Liver (tissue), 9 donors: ENCODE measurements around the gene DOK1. TPM values are rescaled to one million over a fixed set of nuclear protein-coding genes. Genes with fewer than 3 reads are reported as not detected.
A peak's percentile ranks its signal among the peaks of the same experiment; 100 is the strongest.

ENCODE experiments used
- DNase-seq: peaks from one replicate; pipeline ENCODE4 v3.0.0-alpha.2; 2017; ENCODE audit warnings: low spot score
- H3K27ac ChIP-seq, 2 donors: one replicate each; pipeline ENCODE4 v1.7.0; 2013; ENCODE audit warnings: inconsistent platforms in 2 of 2, low read length in 2 of 2, control low read depth in 1 of 2, low read depth in 1 of 2, mild to moderate bottlenecking in 1 of 2
- H3K27me3 ChIP-seq, 4 donors: one replicate each; pipeline versions ENCODE4 v1.6.1 to v1.7.0; 2013; ENCODE audit warnings: low read length in 3 of 4, inconsistent platforms in 1 of 4, mild to moderate bottlenecking in 1 of 4, moderate library complexity in 1 of 4; ENCODE audit not compliant: control insufficient read depth in 4 of 4, insufficient read depth in 4 of 4
- H3K36me3 ChIP-seq, 4 donors: one replicate each; pipeline versions ENCODE4 v1.6.1 to v1.7.0; 2013; ENCODE audit warnings: low read length in 3 of 4, mild to moderate bottlenecking in 3 of 4, low read depth in 1 of 4, moderate library complexity in 1 of 4; ENCODE audit not compliant: control insufficient read depth in 4 of 4, insufficient read depth in 3 of 4
- H3K4me1 ChIP-seq, 4 donors: one replicate each; pipeline versions ENCODE4 v1.6.1 to v1.7.0; 2013; ENCODE audit warnings: low read length in 3 of 4, mild to moderate bottlenecking in 3 of 4, moderate library complexity in 1 of 4; ENCODE audit not compliant: control insufficient read depth in 4 of 4, insufficient read depth in 4 of 4
- H3K4me3 ChIP-seq, 3 donors: one replicate each; pipeline versions ENCODE4 v1.6.1 to v1.7.0; 2013; ENCODE audit warnings: low read length in 3 of 3, control low read depth in 1 of 3, low read depth in 1 of 3, mild to moderate bottlenecking in 1 of 3
- H3K9ac ChIP-seq, 2 donors: one replicate each; pipeline ENCODE4 v1.7.0; 2013; ENCODE audit warnings: low read length in 2 of 2, mild to moderate bottlenecking in 2 of 2, moderate library complexity in 2 of 2, control low read depth in 1 of 2, low read depth in 1 of 2
- H3K9me3 ChIP-seq, 4 donors: one replicate each; pipeline versions ENCODE4 v1.6.1 to v1.7.0; 2013; ENCODE audit warnings: low read length in 3 of 4; ENCODE audit not compliant: control insufficient read depth in 4 of 4
- EGR1 ChIP-seq, 2 donors: IDR thresholded peaks; 2 replicates each; pipeline ENCODE4 v1.6.1; 2016 to 2018; ENCODE audit warnings: antibody characterized with exemption in 2 of 2, low read depth in 2 of 2
- FOXA1 ChIP-seq: IDR thresholded peaks from 2 replicates; pipeline ENCODE4 v1.6.1; 2016; ENCODE audit warnings: antibody characterized with exemption
- FOXA2 ChIP-seq: IDR thresholded peaks from 2 replicates; pipeline ENCODE4 v1.6.1; 2016; ENCODE audit warnings: antibody characterized with exemption
- GABPA ChIP-seq, 2 donors: IDR thresholded peaks in 1 of 2; conservative IDR thresholded peaks in 1 of 2; 2 replicates each; pipeline ENCODE4 v1.6.1; 2016; ENCODE audit warnings: antibody characterized with exemption in 2 of 2, mild to moderate bottlenecking in 1 of 2, moderate library complexity in 1 of 2
- HNF4G ChIP-seq: IDR thresholded peaks from 2 replicates; pipeline ENCODE4 v1.6.1; 2016; ENCODE audit warnings: antibody characterized with exemption
- JUND ChIP-seq, 2 donors: IDR thresholded peaks; 2 replicates each; pipeline ENCODE4 v1.6.1; 2016; ENCODE audit warnings: antibody characterized with exemption in 2 of 2
- NR2F2 ChIP-seq: IDR thresholded peaks from 2 replicates; pipeline ENCODE4 v1.6.1; 2016; ENCODE audit warnings: antibody characterized with exemption
- RAD21 ChIP-seq, 2 donors: IDR thresholded peaks; 2 replicates each; pipeline ENCODE4 v1.6.1; 2016; ENCODE audit warnings: antibody characterized with exemption in 2 of 2, mild to moderate bottlenecking in 2 of 2
- TAF1 ChIP-seq: conservative IDR thresholded peaks from 2 replicates; pipeline ENCODE4 v1.6.1; 2016; ENCODE audit warnings: antibody characterized with exemption, mild to moderate bottlenecking
- YY1 ChIP-seq: IDR thresholded peaks from 2 replicates; pipeline ENCODE4 v1.6.1; 2016; ENCODE audit warnings: antibody characterized with exemption, mild to moderate bottlenecking
- WGBS: extraction: QIAGEN DNeasy Blood & Tissue Kit; methylation state at CpG from one replicate; pipeline ENCODE4 v1.1.7; 2013; 5-methylcytosine and 5-hydroxymethylcytosine counted together
- polyA plus RNA-seq, 2 donors: library from polyadenylated mRNA; stranded (reverse) in 1 of 2; unstranded in 1 of 2; fragments of 200-250 nt in 1 of 2; fragments of >200 nt in 1 of 2; fragmentation: Nextera tagmentation in 1 of 2; extraction: Ambion mirVana in 1 of 2; gene quantifications; one replicate each; pipeline versions ENCODE4 v1.2.1 to v1.2.3, GENCODE V29; 2013 to 2015
- total RNA-seq, 2 donors: library from RNA; depleted of rRNA; stranded (reverse); fragments of >200 nt; gene quantifications; one replicate each; pipeline ENCODE4 v1.2.3, GENCODE V29; 2014
- TF ChIP-seq, protein P1 (sequence below): IDR thresholded peaks from 2 replicates; pipeline ENCODE4 v1.6.1; 2016; ENCODE audit warnings: antibody characterized with exemption, mild to moderate bottlenecking
- TF ChIP-seq, protein P2 (sequence below): IDR thresholded peaks from 2 replicates; pipeline ENCODE4 v1.6.1; 2016; ENCODE audit warnings: antibody characterized with exemption
- TF ChIP-seq, protein P3 (sequence below): IDR thresholded peaks from 2 replicates; pipeline ENCODE4 v1.6.1; 2016; ENCODE audit warnings: antibody characterized with exemption
- TF ChIP-seq, protein P4 (sequence below): fragments of 150-350 bp; IDR thresholded peaks from 2 replicates; pipeline ENCODE4 v1.5.1; 2017; ENCODE audit warnings: improper control_type of control experiment, low read depth, low read length; ENCODE audit not compliant: missing input control
- donor health status: healthy.
- donor health status: healthy.
- donor health status: healthy.
- donor health status: healthy.
- donor health status: healthy.

Gene DOK1
- total and polyA plus RNA-seq, 4 donors: 2.0 to 8.6 (median 4.1) TPM

DNA sequence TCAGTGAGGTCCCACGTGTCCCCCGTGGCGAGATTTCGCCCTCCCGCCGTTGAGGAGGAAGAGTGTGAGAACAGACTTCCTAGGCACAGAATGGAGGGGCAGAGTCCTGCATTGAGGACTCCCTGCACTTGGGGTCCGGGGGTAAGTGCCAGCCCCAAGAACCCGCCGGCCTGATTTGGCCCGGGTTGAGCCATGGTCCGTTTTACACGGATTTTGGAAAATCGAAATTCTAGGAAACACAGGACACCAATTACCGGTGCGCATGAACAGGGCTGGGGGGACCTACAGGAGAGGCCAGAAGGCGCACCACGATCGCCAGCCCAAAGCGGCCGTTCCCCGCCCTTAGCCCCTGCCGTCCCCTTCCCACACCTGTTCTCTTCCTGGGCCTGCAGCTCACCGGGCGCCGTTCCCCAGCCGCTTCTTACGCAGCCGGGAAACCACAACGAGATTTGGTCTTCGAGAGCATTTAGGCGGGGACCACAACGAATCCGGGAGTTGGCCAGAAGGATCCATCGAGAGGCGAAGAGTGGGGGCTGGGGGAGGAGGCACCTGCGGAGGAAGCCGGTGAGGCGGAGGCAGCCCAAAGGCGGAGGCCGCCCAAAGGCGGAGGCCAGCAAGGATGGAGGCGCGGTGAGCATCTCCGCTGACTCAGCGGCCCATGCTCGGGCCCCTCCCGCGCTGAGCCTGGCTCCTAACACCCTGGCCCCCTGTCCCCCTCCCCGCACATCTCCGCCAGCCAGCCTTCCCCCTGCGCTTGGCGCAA, 40.7 kb upstream of the DOK1 start (continued):
- TF ChIP-seq, protein P1, sequence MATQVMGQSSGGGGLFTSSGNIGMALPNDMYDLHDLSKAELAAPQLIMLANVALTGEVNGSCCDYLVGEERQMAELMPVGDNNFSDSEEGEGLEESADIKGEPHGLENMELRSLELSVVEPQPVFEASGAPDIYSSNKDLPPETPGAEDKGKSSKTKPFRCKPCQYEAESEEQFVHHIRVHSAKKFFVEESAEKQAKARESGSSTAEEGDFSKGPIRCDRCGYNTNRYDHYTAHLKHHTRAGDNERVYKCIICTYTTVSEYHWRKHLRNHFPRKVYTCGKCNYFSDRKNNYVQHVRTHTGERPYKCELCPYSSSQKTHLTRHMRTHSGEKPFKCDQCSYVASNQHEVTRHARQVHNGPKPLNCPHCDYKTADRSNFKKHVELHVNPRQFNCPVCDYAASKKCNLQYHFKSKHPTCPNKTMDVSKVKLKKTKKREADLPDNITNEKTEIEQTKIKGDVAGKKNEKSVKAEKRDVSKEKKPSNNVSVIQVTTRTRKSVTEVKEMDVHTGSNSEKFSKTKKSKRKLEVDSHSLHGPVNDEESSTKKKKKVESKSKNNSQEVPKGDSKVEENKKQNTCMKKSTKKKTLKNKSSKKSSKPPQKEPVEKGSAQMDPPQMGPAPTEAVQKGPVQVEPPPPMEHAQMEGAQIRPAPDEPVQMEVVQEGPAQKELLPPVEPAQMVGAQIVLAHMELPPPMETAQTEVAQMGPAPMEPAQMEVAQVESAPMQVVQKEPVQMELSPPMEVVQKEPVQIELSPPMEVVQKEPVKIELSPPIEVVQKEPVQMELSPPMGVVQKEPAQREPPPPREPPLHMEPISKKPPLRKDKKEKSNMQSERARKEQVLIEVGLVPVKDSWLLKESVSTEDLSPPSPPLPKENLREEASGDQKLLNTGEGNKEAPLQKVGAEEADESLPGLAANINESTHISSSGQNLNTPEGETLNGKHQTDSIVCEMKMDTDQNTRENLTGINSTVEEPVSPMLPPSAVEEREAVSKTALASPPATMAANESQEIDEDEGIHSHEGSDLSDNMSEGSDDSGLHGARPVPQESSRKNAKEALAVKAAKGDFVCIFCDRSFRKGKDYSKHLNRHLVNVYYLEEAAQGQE: no peak
- no peak for TF ChIP-seq FOXA2
- TF ChIP-seq RAD21 (IDR thresholded peaks at IDR 0.05): no peak
- TF ChIP-seq YY1: no peak
- TF ChIP-seq, protein P2, sequence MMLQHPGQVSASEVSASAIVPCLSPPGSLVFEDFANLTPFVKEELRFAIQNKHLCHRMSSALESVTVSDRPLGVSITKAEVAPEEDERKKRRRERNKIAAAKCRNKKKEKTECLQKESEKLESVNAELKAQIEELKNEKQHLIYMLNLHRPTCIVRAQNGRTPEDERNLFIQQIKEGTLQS: no peak
- TF ChIP-seq HNF4G: no peak

DNA sequence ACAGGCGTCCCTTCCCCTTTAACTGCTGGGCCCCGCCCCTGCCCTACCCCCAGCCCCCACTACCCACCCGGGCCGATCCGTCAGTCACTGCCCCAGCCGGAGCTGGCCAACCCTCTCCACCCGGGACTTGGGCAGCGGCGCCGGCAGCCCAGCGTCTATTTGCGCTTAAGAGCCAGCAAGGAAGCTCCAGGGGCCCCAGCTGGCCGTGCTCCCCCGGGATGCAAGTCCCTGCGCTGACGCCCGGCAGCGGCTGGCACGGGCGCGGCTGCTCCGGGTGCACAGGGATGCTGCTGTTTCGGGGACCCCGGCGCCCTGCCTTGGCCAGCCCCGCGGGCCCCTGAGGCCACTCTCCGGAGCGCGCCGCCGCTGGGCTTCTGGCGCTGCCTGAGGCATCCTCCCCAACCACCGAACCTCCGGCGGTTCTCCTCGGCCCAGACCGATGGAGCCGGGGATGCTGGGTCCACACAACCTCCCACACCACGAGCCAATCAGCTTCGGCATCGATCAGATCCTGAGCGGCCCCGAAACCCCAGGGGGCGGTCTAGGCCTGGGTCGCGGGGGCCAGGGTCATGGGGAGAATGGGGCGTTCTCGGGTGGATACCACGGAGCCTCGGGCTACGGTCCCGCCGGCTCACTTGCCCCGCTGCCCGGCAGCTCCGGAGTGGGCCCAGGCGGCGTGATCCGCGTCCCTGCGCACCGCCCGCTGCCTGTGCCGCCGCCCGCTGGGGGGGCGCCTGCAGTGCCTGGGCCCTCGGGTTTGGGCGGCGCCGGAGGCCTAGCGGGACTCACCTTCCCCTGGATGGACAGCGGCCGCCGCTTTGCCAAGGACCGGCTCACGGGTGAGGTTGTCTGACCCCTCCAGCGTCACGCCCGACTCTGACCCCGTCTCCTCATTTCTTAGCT, 39.9 kb upstream of the DOK1 start, which contains the start of gene TLX2:
Gene TLX2 (plus strand): TSS at position 83 of the 903 bp plus-strand sequence. CDS start 357 bp downstream, at position 440.
- DNase-seq: no peak
- Histone ChIP-seq H3K4me3 (peak within 1 kb of the TSS in 1 of 3 donors; percentile 22), H3K9ac (no peak within 1 kb of the TSS), H3K4me1 (peaks cover 9 to 19% (median 13%) of the 10 kb centered on the region in 4 donors), H3K27ac (no peak within 1 kb of the TSS), H3K9me3 (no peaks in the 10 kb centered on the region), H3K36me3 (no peaks in the 10 kb centered on the region), H3K27me3 (peaks cover 11 to 31% (median 13%) of the 10 kb centered on the region in 4 donors)
- WGBS: 6% methylated on average over 82 of the region's 82 CpGs
- TF ChIP-seq NR2F2: no peak
- TF ChIP-seq GABPA (IDR thresholded peaks at IDR 0.05 in 1 of 2, conservative IDR thresholded peaks at IDR 0.05 in 1 of 2): no peak
- TF ChIP-seq JUND (IDR thresholded peaks at IDR 0.05): no peak
- TF ChIP-seq EGR1 (IDR thresholded peaks at IDR 0.05; ENCODE audit: low read depth in 2 of 2): no peak
- no peak for TF ChIP-seq HNF4G
- no peak for TF ChIP-seq FOXA2
- TF ChIP-seq, protein P3, sequence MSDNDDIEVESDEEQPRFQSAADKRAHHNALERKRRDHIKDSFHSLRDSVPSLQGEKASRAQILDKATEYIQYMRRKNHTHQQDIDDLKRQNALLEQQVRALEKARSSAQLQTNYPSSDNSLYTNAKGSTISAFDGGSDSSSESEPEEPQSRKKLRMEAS: no peak
- no peak for TF ChIP-seq YY1
- no peak for TF ChIP-seq RAD21 (IDR thresholded peaks at IDR 0.05)
- TF ChIP-seq, protein P2: no peak
- TF ChIP-seq FOXA1: no peak
- TF ChIP-seq TAF1: no peak
- TF ChIP-seq, protein P4, sequence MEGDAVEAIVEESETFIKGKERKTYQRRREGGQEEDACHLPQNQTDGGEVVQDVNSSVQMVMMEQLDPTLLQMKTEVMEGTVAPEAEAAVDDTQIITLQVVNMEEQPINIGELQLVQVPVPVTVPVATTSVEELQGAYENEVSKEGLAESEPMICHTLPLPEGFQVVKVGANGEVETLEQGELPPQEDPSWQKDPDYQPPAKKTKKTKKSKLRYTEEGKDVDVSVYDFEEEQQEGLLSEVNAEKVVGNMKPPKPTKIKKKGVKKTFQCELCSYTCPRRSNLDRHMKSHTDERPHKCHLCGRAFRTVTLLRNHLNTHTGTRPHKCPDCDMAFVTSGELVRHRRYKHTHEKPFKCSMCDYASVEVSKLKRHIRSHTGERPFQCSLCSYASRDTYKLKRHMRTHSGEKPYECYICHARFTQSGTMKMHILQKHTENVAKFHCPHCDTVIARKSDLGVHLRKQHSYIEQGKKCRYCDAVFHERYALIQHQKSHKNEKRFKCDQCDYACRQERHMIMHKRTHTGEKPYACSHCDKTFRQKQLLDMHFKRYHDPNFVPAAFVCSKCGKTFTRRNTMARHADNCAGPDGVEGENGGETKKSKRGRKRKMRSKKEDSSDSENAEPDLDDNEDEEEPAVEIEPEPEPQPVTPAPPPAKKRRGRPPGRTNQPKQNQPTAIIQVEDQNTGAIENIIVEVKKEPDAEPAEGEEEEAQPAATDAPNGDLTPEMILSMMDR: no peak
